NOMO-1 treated with DMSO at 0.1 percent for 48 hours (cell line): ENCODE measurements around the gene REPS1.

ENCODE experiments used
- DNase-seq: peaks from one replicate; lab custom pipeline; 2025; ENCODE audit not compliant: unreplicated experiment; lab: John Stamatoyannopoulos, UW

Gene REPS1, protein sequence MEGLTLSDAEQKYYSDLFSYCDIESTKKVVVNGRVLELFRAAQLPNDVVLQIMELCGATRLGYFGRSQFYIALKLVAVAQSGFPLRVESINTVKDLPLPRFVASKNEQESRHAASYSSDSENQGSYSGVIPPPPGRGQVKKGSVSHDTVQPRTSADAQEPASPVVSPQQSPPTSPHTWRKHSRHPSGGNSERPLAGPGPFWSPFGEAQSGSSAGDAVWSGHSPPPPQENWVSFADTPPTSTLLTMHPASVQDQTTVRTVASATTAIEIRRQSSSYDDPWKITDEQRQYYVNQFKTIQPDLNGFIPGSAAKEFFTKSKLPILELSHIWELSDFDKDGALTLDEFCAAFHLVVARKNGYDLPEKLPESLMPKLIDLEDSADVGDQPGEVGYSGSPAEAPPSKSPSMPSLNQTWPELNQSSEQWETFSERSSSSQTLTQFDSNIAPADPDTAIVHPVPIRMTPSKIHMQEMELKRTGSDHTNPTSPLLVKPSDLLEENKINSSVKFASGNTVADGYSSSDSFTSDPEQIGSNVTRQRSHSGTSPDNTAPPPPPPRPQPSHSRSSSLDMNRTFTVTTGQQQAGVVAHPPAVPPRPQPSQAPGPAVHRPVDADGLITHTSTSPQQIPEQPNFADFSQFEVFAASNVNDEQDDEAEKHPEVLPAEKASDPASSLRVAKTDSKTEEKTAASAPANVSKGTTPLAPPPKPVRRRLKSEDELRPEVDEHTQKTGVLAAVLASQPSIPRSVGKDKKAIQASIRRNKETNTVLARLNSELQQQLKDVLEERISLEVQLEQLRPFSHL

DNA sequence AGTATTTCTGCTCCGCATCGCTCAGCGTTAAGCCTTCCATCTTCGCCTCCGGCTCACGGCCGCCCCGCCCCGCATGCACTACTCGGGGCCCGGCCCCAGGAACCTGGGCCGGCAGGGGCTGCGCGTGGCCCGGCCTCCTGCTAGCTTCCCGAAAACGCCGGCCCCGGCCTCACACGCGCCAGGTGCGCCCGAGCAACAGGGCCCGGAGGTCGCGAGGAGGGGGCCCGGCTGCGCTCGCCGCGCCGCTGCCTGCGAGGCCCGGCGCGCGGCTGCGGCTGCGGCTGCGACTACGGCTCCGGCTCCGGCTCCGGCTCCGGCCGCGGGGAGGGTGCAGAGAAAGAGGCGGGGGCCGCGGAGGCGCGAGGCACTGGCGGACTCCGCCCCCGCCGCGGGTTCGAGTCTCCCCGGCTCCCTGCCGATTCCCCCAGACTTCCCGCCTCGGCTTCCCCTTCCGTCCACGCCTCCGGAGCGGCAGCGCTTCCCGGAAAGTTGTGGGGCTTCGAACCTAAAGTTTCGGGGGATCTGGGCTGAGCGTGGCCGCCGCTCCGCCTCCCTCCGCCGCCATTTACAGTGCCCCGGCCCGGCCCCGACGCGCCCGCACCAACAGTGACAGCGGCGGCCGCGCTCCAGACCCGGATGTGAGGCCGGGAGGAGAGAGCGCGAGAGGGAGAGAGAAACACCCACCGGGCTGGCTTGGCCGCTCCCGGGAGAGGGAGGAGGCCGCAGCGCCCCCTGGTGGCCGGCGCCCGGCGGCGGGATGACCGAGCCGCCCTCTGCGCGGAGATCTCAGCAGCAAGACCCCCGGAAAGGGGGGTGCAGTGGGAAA is at the start of gene REPS1:
REPS1 (minus strand) TSS at position 611 of the 826 bp plus-strand sequence; CDS start at position 40, 571 bp downstream.
- DNase-seq, result peak; percentile 91

- DNase-seq, result no peak
These were observed 49.4 kb upstream of the REPS1 start for GRCh38 chr6:139037490-139037889.

DNA sequence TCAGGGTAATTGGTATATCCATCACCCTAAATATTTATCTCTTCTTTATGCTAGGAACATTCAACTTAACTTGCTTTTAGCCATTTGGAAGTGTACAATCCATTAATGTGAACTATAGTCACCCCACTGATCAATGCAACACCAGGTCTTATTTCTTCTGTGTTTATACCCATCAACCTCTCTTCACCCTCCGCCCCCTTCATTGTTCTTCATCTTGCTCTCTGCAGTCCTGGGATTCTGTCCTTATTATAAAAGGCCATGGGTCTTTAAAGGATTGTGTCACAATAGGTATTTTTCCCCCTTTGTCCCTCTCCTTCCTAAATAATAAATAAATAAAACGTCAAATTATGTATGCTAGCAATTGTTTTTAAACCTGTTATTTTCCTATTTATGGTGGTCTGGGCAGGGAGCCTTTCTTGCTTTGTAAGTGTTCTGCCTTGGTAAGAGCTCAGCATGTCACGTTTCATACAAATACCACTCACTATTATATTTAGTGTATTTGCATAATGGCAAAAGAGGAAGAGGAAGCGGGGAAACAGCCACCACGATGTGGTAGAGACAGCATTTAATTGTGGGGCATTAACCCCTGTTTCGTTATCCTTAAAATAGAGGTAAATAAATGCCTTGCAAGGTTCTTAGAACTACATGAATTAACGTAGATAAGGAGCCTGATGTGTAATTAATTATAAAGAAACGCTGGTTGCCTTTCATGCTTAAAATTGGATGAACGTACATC is 42.3 kb upstream of the REPS1 start:
- DNase-seq, result peak; percentile 91

DNA sequence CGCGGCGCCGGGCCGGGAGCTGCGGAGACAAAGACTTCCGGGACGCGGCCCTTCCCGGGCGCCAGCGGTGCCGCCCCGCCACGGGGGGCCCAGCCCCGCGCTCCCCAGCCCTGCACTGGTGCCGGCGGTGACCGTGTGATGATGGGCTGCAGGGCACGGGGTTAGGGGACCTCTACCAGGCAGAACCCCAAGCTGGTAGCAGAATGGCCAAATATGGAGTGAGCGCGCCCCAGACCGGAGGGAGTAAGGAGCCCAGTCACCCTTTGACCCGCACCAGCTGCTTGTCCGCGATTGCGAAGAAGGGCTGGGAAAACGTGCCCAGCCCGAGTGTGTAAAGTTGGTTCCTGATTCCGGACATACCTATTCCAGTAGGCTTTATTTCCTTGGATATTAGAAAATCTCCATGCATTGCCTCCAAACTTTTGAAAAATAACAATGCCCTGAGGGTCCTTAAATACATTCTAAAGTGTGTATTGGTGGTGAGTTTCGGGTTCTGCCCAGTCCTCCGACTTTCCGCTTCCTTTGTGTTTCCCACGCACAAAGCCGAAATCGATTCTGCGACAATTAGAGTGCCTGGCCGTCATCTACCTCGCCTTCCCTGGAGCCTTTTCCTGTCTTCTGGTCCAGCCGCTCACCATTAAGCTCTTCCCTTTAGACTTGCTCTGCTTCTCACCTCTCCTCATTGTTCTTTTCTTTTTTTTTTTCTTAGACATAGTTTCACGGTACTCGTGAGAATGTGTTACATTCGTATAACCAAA is 41.6 kb upstream of the REPS1 start:
- peak; percentile 25 for DNase-seq

DNA sequence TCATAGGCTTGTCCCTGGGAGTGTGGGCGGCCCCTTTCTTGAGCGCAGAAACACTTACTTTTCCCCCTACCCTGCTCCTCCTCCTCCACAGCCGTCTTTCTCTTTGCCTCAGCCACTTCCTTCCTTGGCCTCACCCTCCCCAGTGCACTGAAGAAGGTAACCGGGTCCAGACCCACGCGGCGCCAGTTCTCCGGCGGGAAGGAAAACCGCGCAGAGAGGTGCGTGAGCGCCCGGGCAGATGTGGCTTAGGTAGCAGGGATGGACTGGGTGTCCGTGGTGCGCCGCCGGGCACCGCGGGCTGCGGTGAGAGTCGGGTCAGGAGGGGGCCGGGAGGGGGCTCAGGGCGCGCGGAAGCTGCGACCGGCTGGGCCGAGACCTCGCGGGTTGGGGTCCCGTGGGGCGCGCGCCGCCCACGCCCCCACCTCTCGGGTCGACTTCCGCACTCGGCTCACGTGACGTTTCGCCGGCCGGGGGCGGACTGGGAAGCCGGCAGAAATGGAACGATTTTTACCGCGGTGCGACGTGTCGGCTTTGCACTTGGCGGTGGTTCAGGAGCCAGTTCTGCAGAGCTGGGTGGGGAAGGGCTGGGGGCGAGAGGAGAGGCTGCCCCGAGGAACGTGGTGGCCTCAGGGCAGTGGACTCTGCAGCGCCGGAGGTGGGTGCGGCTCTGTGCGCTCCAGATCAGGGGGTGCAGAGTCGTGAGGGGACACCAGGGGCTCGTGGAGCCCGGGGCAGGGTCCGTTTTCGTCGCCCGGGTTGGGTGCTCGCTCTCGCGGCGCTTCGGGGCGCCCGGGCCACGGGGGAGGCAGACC is 40.8 kb upstream of the REPS1 start, which contains the start of gene ABRACL:
ABRACL (plus strand) TSS at position 88 of the 812 bp plus-strand sequence. CDS start 5,416 bp downstream, outside the sequence.
- peak; percentile 68 for DNase-seq

DNA sequence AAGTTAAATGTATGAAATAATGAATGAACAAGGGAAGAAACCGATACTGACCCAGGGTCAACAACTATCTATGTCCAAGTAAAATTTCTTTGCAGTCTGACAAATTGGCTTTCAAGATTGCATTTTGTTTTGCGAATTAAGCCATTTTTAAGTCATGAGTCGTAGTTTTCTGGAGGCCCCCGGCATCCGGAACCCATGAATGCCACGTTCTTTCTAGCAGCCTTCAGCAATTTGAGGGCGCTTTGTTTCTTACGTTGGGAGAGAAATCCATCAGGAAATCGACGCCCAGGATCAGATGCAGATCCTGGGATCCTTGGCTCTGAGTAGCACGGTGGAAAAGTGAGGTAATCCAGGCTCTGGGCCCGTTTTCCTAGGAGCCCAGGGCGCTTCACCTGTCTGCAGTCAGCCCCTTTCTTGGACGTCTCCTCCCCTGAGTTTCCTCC is 40.2 kb upstream of the REPS1 start:
- no peak for DNase-seq

DNA sequence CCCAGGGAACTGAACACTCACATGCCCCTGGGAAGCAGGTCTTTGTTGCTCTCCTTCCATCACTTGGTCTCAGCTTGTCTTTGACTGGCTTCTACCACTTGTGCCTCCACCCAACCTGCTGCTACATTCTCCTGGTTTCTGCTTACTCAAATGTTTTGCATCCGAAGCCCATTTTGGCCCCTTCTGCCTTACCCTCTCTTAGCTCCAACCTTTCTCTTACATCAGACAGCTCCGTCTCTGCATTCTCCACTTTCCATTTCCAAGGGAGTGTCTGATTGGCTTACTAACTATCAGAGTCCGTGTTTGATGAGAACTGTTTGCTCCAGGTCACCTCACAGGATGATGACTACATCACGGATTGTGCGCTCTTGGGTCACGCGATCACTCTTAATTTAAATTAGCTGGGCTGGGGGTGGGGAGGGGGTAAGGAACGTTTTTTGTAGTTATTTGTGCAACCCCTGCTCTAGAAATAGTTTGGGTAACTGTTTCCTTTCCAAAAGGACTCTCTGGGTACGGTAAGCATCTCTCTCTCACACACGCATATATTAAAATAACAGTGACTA is 39.6 kb upstream of the REPS1 start:
- peak; percentile 42 for DNase-seq

- DNase-seq, result peak; percentile 60
These were observed 37.4 kb upstream of the REPS1 start for GRCh38 chr6:139025416-139025815.

- DNase-seq, result no peak
These were observed 32.6 kb upstream of the REPS1 start for GRCh38 chr6:139020689-139021088.

DNA sequence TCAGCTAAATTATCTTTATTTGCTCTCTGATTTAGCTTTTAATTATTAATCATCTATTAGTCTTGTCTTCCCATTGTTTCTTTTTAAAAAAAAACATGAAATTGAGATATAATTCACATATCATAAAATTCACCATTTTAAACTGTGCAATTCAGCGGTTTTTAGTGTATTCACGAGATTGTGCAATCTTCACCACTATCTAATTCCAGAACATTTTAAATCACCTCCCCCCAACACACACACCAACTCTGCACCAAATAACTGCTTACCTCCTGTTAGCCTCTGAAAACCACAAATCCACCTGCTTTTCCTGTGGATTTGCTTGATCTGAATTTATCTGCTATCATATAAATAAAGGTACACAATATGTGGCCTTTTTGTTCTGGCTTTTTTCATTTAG is 31.7 kb upstream of the REPS1 start:
- peak; percentile 36 for DNase-seq

GRCh38 chr6:139017227-139017626 is 29.2 kb upstream of the REPS1 start:
- no peak for DNase-seq

DNA sequence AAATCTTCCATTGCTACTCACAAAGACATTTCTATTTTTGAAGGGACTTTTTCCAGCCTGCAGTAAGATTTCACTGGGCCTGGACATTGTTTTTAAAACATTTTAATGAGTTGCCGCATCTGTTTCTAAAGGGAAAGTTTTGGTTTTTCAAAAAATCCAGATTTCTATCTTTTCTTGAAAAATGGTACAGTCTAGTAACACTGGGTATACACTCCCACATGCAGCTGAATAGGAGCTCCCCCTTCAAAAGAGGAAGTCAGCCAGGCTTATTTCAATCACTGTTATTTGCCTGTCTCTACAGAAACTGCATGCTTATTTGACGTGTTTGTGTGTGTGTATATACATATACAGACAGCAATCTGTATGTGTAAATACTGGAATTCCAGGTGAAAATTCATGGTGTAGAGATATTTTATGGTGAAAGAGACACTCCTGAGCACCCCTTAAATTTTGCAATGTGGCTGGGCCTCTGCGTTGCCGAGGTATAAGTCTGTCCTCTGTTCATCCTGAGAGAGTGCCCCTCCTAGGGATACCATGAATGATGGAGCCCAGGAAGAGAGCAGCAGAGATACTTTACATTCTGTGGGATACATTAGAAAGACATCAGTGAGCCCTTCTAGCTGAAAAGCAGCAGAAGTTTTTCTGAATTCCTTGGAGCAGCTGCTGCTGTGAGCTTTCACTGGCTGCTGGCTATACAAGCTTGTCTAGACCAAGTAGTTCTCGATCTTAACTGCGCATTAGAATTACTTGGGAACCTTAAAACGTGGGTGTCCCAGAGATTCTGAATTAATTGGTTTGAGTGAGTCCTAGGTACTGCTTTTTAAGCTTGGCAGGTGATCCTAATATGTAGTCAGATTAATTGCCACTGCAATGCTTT is 28.5 kb upstream of the REPS1 start:
- peak; percentile 68 for DNase-seq

DNA sequence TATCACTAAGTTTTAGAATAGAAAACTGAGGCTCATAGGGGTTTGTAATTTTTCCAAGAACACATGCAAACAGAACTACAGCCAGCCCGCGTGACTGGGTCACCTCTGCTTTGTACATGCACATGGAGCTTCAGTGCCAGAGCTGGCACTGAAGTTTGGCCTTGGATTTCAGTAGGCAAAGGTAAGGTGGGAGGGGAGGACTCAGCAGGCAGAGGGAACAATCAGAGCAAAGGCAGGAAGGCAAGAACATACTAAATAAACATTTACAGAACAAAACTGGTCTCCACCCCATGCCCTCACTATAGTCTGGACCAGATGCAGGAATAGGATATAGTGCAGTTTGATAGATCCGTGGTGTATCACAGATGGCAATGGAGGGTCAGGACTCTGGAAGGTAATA is 26.9 kb upstream of the REPS1 start:
- no peak for DNase-seq

DNA sequence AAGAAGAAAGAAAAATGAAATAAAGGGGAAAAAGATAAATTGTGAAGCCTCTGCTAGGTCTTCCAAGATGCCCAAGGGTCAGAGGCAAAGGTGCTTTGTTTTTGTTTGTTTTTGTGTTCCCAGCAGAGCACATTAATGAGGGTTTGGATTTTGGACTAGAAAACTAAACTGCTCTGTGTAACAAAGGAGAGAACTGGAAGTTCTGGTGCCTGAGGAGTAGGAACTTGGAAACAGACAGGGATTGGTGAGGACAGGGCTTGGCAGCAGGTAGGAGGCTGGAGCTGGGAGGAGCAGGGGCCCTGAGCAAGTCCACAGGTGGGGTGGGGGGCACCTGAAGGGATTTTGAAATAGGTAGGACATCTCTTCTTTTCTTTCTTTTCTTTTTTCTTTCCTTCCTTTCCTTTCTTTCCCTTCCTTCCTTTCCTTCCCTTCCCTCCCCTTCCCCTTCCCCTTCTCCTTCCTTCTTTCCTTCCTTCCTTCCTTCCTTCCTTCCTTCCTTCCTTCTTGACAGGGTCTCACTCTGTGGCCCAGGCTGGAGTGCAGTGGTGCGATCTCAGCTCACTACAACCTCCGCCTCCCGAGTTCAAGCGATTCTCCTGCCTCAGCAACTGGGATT is 25.2 kb upstream of the REPS1 start:
- DNase-seq, result no peak

DNA sequence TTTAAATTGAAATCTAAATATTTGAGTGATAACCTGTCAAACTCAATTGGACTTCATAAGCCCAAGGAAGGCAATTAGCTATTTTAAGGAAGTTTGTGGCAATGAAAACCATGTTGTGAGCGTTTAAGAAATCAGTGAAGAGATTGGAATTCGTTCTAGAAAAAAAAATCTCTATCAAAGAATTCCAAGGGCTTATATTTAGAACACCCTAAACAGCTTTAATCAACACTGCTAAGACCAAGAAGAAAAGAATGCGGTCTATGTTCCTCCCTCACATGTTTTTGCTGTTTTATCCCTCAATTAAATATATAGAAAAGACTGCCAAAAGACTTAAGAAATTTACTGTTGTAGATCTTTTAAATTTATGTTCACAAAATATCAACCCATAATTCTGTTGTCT is 23.9 kb upstream of the REPS1 start:
- DNase-seq, result no peak

DNA sequence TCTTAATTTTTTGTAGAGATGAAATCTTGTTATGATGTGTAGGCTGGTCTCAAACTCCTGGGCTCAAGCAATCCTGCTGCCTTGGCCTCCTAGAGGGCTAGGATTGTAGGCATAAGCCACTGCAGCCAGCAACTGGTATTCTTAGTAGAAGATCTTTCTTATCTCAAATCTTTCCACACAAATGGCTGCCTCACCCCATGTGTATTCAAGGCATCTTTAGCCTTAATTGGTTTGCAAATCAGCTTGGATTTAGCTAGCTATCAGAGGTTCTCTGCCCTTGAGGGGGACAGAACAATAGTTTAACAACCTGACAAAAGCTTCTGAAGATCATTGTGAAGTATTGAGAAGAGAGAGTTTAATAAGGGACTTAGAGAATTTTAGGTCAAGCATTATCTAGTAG is 22.6 kb upstream of the REPS1 start:
- DNase-seq, result no peak

DNA sequence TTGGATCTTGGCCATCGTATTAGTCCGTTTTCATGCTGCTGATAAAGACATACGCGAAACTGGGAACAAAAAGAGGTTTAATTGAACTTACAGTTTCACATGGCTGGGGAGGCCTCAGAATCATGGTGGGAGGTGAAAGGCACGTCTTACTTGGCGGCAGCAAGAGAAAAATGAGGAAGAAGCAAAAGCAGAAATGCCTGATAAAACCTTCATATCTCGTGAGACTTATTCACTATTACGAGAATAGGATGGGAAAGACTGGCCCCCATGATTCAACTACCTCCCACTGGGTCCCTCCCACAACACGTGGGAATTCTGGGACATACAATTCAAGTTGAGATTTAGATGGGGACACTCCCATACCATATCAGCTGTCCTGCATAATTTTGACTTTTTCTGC is 20.1 kb upstream of the REPS1 start:
- DNase-seq, result no peak
